ENCODE measurements around the gene PTPN14.
A peak's percentile ranks its signal among the peaks of the same experiment; 100 is the strongest.
"Not testable (repeated sequence)": the region's sequence is repeated elsewhere in the genome, so short reads cannot be mapped to it uniquely, and the experiment has no call there.

Gene PTPN14

DNA sequence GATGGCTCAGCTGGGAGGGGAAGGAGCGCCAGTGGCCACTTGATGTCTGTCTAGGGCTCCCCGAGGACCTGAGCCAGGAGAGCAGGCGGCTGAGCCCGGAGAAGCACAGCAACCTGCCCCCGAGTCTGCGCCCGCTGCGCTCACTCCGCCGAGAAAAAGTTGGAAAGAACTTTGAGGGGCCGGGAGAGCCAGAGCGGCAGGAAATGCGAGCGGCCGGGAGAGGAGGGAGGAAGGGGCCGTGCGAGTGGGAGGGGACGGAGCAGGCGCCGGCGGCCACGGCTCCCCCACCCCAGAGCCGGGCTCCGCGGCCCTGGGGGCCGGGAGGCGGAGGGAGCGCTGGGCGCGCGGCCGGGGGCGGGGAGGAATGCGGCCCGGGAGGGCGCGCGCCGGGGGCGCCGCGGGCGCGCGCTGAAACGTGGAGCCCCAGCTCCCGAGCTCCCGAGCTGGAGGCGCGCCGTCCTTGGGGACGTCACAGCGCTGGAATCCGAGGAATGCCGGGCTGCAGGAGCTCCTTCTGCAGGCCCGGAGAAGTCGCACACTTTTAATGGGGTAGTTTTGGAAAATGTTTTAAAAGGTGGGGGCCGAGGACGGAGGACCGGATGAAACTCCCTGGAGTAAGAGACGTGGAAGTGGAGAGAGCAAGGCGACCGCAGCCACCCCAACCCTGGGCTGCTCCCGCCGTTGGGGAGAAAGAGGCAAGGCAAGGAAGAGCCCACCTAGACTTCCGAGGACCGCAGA is at the start of gene PTPN14:
Gene PTPN14, minus strand, starts transcription at position 167 of the 738 bp plus-strand sequence. CDS start 86,799 bp downstream, outside the sequence.
- Histone ChIP-seq H3K4me1 (ENCODE audit: control insufficient read depth in 1 of 2, insufficient read depth in 2 of 2, low read length in 2 of 2) (peaks cover 0 to 14% of the 10 kb centered on the region in 2 donors), H3K4me3 (ENCODE audit: low read depth in 1 of 2, low read length in 2 of 2) (peak within 1 kb of the TSS; percentile 76 to 84), H3K36me3 (ENCODE audit: control insufficient read depth in 1 of 2, insufficient read depth in 2 of 2, low read length in 2 of 2) (no peaks in the 10 kb centered on the region), H3K9me3 (ENCODE audit: control insufficient read depth in 1 of 2, low read length in 2 of 2) (no peaks in the 10 kb centered on the region), H3K9ac (ENCODE audit: low read depth in 1 of 2, low read length in 2 of 2) (peak within 1 kb of the TSS; percentile 79 to 80), H3K27me3 (ENCODE audit: control insufficient read depth in 1 of 2, insufficient read depth in 2 of 2, low read length in 2 of 2) (peaks cover 0 to 5% of the 10 kb centered on the region in 2 donors), H3K27ac (ENCODE audit: low read depth, low read length) (peak within 1 kb of the TSS; percentile 92)

GRCh38 chr1:214593158-214593557 is 41.8 kb upstream of the PTPN14 start:
- no peak overlapping the region for H3K27ac ChIP-seq (ENCODE audit: low read depth, low read length)
- no peak overlapping the region for H3K4me3 ChIP-seq (ENCODE audit: low read depth in 1 of 2, low read length in 2 of 2)
- no peaks in the 10 kb centered on the region for H3K4me1 ChIP-seq (ENCODE audit: control insufficient read depth in 1 of 2, insufficient read depth in 2 of 2, low read length in 2 of 2)
- no peaks in the 10 kb centered on the region for H3K27me3 ChIP-seq (ENCODE audit: control insufficient read depth in 1 of 2, insufficient read depth in 2 of 2, low read length in 2 of 2)
- no peaks in the 10 kb centered on the region for H3K9me3 ChIP-seq (ENCODE audit: control insufficient read depth in 1 of 2, low read length in 2 of 2)
- no peak overlapping the region for H3K9ac ChIP-seq (ENCODE audit: low read depth in 1 of 2, low read length in 2 of 2)
- no peaks in the 10 kb centered on the region for H3K36me3 ChIP-seq (ENCODE audit: control insufficient read depth in 1 of 2, insufficient read depth in 2 of 2, low read length in 2 of 2)

- H3K36me3 ChIP-seq (ENCODE audit: control insufficient read depth in 1 of 2, insufficient read depth in 2 of 2, low read length in 2 of 2); H3K4me3 ChIP-seq (ENCODE audit: low read depth in 1 of 2, low read length in 2 of 2); H3K27me3 ChIP-seq (ENCODE audit: control insufficient read depth in 1 of 2, insufficient read depth in 2 of 2, low read length in 2 of 2); H3K9ac ChIP-seq (ENCODE audit: low read depth in 1 of 2, low read length in 2 of 2); H3K4me1 ChIP-seq (ENCODE audit: control insufficient read depth in 1 of 2, insufficient read depth in 2 of 2, low read length in 2 of 2); H3K9me3 ChIP-seq (ENCODE audit: control insufficient read depth in 1 of 2, low read length in 2 of 2); H3K27ac ChIP-seq (ENCODE audit: low read depth, low read length): not testable (repeated sequence)
Observed at GRCh38 chr1:214591918-214592317, 40.5 kb upstream of the PTPN14 start.

DNA sequence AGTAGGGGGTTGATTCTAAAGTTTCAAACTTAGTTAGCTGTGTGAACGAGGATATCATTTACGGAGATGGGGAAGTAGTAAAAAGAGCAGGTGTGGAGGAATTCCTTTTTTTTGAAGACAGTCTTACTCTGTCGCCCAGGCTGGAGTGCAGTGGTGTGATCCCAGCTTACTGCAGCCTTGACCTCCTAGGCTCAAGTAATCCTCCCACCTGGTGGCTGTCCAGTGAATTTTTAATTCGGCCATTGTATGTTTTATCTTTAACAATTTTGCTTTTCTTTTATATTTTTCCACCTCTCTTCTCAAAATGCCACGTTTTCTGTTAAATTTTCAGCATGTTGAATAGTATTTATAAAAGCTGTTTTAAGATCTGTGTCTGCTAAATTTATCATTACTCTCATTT is 39.3 kb upstream of the PTPN14 start:
- Histone ChIP-seq H3K9me3 (ENCODE audit: control insufficient read depth in 1 of 2, low read length in 2 of 2) (no peaks in the 10 kb centered on the region), H3K27me3 (ENCODE audit: control insufficient read depth in 1 of 2, insufficient read depth in 2 of 2, low read length in 2 of 2) (no peaks in the 10 kb centered on the region), H3K4me1 (ENCODE audit: control insufficient read depth in 1 of 2, insufficient read depth in 2 of 2, low read length in 2 of 2) (no peaks in the 10 kb centered on the region), H3K4me3 (ENCODE audit: low read depth in 1 of 2, low read length in 2 of 2) (no peak overlapping the region), H3K36me3 (ENCODE audit: control insufficient read depth in 1 of 2, insufficient read depth in 2 of 2, low read length in 2 of 2) (no peaks in the 10 kb centered on the region), H3K27ac (ENCODE audit: low read depth, low read length) (no peak overlapping the region), H3K9ac (ENCODE audit: low read depth in 1 of 2, low read length in 2 of 2) (no peak overlapping the region)

DNA sequence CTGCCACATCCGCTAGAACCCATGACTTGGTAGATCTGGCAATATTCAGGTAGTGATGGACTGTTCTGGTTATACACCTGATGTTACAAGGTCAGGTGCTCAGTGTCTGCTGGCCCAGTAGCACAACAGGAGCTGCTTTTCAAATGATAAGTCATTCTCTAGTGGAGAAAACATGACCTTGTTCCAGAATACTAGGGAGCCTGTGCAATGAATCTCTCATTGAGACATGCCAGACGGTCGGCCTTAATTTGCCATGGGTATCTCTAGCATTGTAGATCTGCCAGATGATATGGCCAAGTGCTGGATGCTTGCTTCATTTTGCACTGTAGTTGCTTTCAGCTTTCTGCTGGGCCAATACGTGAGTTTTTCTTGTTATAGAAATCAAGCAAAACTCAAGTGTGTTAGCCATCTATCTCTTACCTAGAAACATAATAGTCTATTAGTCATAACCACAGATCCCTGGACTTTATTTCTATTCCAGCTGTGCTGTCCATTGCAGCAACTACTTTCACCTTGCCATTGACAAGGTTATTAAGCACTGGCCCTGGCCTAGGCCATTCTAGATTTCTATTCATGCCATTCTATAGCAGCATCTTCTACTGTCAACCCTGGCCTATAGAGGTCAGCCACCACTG is 37.7 kb upstream of the PTPN14 start:
- H3K27ac ChIP-seq (ENCODE audit: low read depth, low read length) = no peak overlapping the region
- H3K9me3 ChIP-seq (ENCODE audit: control insufficient read depth in 1 of 2, low read length in 2 of 2) = no peaks in the 10 kb centered on the region
- no peaks in the 10 kb centered on the region for H3K36me3 ChIP-seq (ENCODE audit: control insufficient read depth in 1 of 2, insufficient read depth in 2 of 2, low read length in 2 of 2)
- H3K9ac ChIP-seq (ENCODE audit: low read depth in 1 of 2, low read length in 2 of 2) = no peak overlapping the region
- no peaks in the 10 kb centered on the region for H3K27me3 ChIP-seq (ENCODE audit: control insufficient read depth in 1 of 2, insufficient read depth in 2 of 2, low read length in 2 of 2)
- no peaks in the 10 kb centered on the region for H3K4me1 ChIP-seq (ENCODE audit: control insufficient read depth in 1 of 2, insufficient read depth in 2 of 2, low read length in 2 of 2)
- H3K4me3 ChIP-seq (ENCODE audit: low read depth in 1 of 2, low read length in 2 of 2) = no peak overlapping the region

DNA sequence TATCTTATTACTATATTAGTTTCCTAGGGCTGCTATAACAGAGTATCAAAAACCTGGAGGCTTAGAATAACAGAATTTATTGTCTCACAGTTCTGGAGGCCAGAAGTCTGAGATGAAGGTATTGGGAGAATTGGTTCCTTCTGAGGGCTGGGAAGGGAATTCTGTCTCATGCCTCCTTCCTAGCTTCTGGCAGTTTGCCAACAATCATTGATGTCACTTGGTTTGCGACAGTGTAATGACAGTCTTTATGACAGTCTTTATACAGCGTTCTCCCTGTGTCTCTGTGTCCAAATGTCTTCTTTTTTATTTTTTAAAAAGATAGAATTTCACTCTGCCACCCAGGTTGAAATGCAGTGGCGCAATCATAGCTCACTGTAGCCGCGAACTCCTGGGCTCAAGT is 35.8 kb upstream of the PTPN14 start:
- no peaks in the 10 kb centered on the region for H3K27me3 ChIP-seq (ENCODE audit: control insufficient read depth in 1 of 2, insufficient read depth in 2 of 2, low read length in 2 of 2)
- no peak overlapping the region for H3K27ac ChIP-seq (ENCODE audit: low read depth, low read length)
- no peaks in the 10 kb centered on the region for H3K36me3 ChIP-seq (ENCODE audit: control insufficient read depth in 1 of 2, insufficient read depth in 2 of 2, low read length in 2 of 2)
- no peaks in the 10 kb centered on the region for H3K4me1 ChIP-seq (ENCODE audit: control insufficient read depth in 1 of 2, insufficient read depth in 2 of 2, low read length in 2 of 2)
- no peak overlapping the region for H3K9ac ChIP-seq (ENCODE audit: low read depth in 1 of 2, low read length in 2 of 2)
- H3K4me3 ChIP-seq (ENCODE audit: low read depth in 1 of 2, low read length in 2 of 2) = no peak overlapping the region
- H3K9me3 ChIP-seq (ENCODE audit: control insufficient read depth in 1 of 2, low read length in 2 of 2) = no peaks in the 10 kb centered on the region

GRCh38 chr1:214586621-214587020 is 35.2 kb upstream of the PTPN14 start:
- no peaks in the 10 kb centered on the region for H3K36me3 ChIP-seq (ENCODE audit: control insufficient read depth in 1 of 2, insufficient read depth in 2 of 2, low read length in 2 of 2)
- H3K9me3 ChIP-seq (ENCODE audit: control insufficient read depth in 1 of 2, low read length in 2 of 2) = no peaks in the 10 kb centered on the region
- no peak overlapping the region for H3K4me3 ChIP-seq (ENCODE audit: low read depth in 1 of 2, low read length in 2 of 2)
- no peaks in the 10 kb centered on the region for H3K4me1 ChIP-seq (ENCODE audit: control insufficient read depth in 1 of 2, insufficient read depth in 2 of 2, low read length in 2 of 2)
- no peak overlapping the region for H3K27ac ChIP-seq (ENCODE audit: low read depth, low read length)
- H3K9ac ChIP-seq (ENCODE audit: low read depth in 1 of 2, low read length in 2 of 2) = no peak overlapping the region
- no peaks in the 10 kb centered on the region for H3K27me3 ChIP-seq (ENCODE audit: control insufficient read depth in 1 of 2, insufficient read depth in 2 of 2, low read length in 2 of 2)

- Histone ChIP-seq H3K4me1 (ENCODE audit: control insufficient read depth in 1 of 2, insufficient read depth in 2 of 2, low read length in 2 of 2) (no peaks in the 10 kb centered on the region), H3K9ac (ENCODE audit: low read depth in 1 of 2, low read length in 2 of 2) (no peak overlapping the region), H3K9me3 (ENCODE audit: control insufficient read depth in 1 of 2, low read length in 2 of 2) (no peaks in the 10 kb centered on the region), H3K27me3 (ENCODE audit: control insufficient read depth in 1 of 2, insufficient read depth in 2 of 2, low read length in 2 of 2) (no peaks in the 10 kb centered on the region), H3K27ac (ENCODE audit: low read depth, low read length) (no peak overlapping the region), H3K36me3 (ENCODE audit: control insufficient read depth in 1 of 2, insufficient read depth in 2 of 2, low read length in 2 of 2) (no peaks in the 10 kb centered on the region), H3K4me3 (ENCODE audit: low read depth in 1 of 2, low read length in 2 of 2) (no peak overlapping the region)
Observed at GRCh38 chr1:214584805-214585766, 33.7 kb upstream of the PTPN14 start.

DNA sequence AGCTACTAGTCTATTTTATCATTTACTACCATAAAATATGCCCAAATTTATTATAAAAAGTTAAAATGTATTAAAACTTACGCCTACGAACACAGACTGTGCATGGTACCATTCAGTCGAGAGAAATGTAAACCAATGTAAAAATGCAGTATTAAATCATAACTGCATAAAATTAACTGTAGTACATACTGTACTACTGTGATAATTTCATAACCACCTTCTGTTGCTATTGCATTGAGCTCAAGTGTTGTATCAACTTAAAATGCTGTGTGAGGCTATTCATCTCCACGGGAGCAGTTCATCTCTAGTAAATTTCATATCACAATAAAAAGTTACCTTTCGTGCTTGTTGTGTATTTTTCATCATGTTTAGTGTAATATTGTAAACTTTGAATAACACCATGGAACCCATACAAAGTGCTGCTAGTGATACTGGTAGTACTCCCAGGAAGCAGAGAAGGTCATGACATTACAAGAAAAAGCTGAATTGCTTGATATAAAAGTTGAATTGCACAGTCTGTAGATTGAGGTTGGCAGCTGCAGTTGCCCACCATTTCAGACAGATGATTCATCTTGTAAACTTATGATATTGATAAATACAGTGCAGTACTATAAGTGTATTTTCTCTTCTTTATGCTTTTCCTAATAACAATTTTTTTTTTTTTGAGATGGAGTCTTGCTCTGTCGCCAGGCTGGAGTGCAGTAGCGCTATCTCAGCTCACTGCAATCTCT is 32.6 kb upstream of the PTPN14 start:
- Histone ChIP-seq H3K4me3 (ENCODE audit: low read depth in 1 of 2, low read length in 2 of 2) (no peak overlapping the region), H3K27ac (ENCODE audit: low read depth, low read length) (no peak overlapping the region), H3K4me1 (ENCODE audit: control insufficient read depth in 1 of 2, insufficient read depth in 2 of 2, low read length in 2 of 2) (no peaks in the 10 kb centered on the region), H3K36me3 (ENCODE audit: control insufficient read depth in 1 of 2, insufficient read depth in 2 of 2, low read length in 2 of 2) (no peaks in the 10 kb centered on the region), H3K27me3 (ENCODE audit: control insufficient read depth in 1 of 2, insufficient read depth in 2 of 2, low read length in 2 of 2) (no peaks in the 10 kb centered on the region), H3K9me3 (ENCODE audit: control insufficient read depth in 1 of 2, low read length in 2 of 2) (no peaks in the 10 kb centered on the region), H3K9ac (ENCODE audit: low read depth in 1 of 2, low read length in 2 of 2) (no peak overlapping the region)
